Astrocyte (in vitro differentiated cells and primary cell): Measurements from ENCODE around the gene TOM1L2.

Source experiments
- EZH2 ChIP-seq: IDR thresholded peaks from 2 replicates; pipeline ENCODE4 v1.6.1; 2012; ENCODE audit warnings: mild to moderate bottlenecking, low read length, inconsistent platforms; ENCODE audit not compliant: insufficient read depth
- TF ChIP-seq, protein P1 (sequence below): IDR thresholded peaks from 2 replicates; pipeline ENCODE4 v1.5.1; 2011; ENCODE audit warnings: low read depth, mild to moderate bottlenecking, inconsistent platforms, low read length, moderate library complexity; ENCODE audit not compliant: insufficient read depth

DNA sequence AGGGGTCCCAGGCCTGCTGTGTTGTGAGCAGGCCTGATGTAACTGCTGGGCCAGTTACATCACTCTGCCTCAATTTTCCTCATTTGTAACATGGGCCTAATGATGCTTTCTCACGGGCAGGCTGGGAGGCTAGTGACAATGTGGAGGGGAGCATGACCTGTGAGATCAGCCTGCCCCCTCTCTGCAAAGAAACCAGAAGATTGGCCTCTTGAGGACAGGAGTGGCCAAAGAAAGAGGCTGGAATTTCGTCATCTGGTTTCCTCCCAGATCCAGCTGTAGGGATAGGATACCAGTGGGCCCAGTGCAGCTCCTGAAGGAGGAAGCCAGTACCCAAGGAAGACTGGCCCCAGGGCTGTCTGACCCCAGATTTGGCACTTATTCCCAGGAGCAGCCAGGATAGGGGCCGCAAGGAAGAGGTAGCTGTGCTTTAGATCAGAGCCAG lies 134.8 kb downstream of the TOM1L2 start:
- TF ChIP-seq, protein P1, sequence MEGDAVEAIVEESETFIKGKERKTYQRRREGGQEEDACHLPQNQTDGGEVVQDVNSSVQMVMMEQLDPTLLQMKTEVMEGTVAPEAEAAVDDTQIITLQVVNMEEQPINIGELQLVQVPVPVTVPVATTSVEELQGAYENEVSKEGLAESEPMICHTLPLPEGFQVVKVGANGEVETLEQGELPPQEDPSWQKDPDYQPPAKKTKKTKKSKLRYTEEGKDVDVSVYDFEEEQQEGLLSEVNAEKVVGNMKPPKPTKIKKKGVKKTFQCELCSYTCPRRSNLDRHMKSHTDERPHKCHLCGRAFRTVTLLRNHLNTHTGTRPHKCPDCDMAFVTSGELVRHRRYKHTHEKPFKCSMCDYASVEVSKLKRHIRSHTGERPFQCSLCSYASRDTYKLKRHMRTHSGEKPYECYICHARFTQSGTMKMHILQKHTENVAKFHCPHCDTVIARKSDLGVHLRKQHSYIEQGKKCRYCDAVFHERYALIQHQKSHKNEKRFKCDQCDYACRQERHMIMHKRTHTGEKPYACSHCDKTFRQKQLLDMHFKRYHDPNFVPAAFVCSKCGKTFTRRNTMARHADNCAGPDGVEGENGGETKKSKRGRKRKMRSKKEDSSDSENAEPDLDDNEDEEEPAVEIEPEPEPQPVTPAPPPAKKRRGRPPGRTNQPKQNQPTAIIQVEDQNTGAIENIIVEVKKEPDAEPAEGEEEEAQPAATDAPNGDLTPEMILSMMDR: no peak
- TF ChIP-seq EZH2: no peak
